Sigmoid colon (tissue), 4 donors: ENCODE data around the gene SORBS1.

Experiments used
- EP300 ChIP-seq, 4 donors: sonication (generic); formaldehyde crosslinking; IDR thresholded peaks; one replicate each; pipeline ENCODE4 v1.6.1; 2017; ENCODE audit warnings: antibody characterized with exemption in 4 of 4
- POLR2A ChIP-seq, 2 donors: fragments of 450-650 bp; IDR thresholded peaks; one replicate each; pipeline ENCODE4 v1.6.1; 2016; ENCODE audit warnings: antibody characterized with exemption in 2 of 2, mild to moderate bottlenecking in 2 of 2, moderate library complexity in 2 of 2
- POLR2AphosphoS5 ChIP-seq, 4 donors: sonication (generic); formaldehyde crosslinking; IDR thresholded peaks; one replicate each; pipeline ENCODE4 v1.6.1; 2017; ENCODE audit warnings: antibody characterized with exemption in 4 of 4
- TF ChIP-seq, protein P1 (sequence below), 4 experiments: fragments of 450-650 bp in 3 of 4; fragments of 200-600 bp in 1 of 4; IDR thresholded peaks; one replicate each; pipeline ENCODE4 v1.5.1; 2016 to 2019; ENCODE audit warnings: antibody characterized with exemption in 4 of 4, mild to moderate bottlenecking in 3 of 4, moderate library complexity in 2 of 4

GRCh38 chr10:95329296-95329695 lies 231.9 kb downstream of the SORBS1 start:
- no peak for TF ChIP-seq EP300 (IDR thresholded peaks at IDR 0.05)
- TF ChIP-seq, protein P1, sequence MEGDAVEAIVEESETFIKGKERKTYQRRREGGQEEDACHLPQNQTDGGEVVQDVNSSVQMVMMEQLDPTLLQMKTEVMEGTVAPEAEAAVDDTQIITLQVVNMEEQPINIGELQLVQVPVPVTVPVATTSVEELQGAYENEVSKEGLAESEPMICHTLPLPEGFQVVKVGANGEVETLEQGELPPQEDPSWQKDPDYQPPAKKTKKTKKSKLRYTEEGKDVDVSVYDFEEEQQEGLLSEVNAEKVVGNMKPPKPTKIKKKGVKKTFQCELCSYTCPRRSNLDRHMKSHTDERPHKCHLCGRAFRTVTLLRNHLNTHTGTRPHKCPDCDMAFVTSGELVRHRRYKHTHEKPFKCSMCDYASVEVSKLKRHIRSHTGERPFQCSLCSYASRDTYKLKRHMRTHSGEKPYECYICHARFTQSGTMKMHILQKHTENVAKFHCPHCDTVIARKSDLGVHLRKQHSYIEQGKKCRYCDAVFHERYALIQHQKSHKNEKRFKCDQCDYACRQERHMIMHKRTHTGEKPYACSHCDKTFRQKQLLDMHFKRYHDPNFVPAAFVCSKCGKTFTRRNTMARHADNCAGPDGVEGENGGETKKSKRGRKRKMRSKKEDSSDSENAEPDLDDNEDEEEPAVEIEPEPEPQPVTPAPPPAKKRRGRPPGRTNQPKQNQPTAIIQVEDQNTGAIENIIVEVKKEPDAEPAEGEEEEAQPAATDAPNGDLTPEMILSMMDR (IDR thresholded peaks at IDR 0.05): no peak
- no peak for TF ChIP-seq POLR2AphosphoS5 (IDR thresholded peaks at IDR 0.05)
- TF ChIP-seq POLR2A (IDR thresholded peaks at IDR 0.05): no peak
